HCT116 (cell line): Measurements from ENCODE around the gene PPP1R27.

Experiments
- ATF3 ChIP-seq: IDR thresholded peaks from 2 replicates; pipeline ENCODE4 v1.6.1; 2012
- EZH2 ChIP-seq: fragments of 200-600 bp; sonication (generic); IDR thresholded peaks from 2 replicates; pipeline ENCODE4 v1.6.1; 2017; ENCODE audit warnings: antibody characterized with exemption, mixed run types
- EZH2phosphoT487 ChIP-seq: fragments of 200-600 bp; IDR thresholded peaks from 2 replicates; pipeline ENCODE4 v1.6.1; 2018; ENCODE audit warnings: antibody characterized with exemption, borderline replicate concordance
- POLR2A ChIP-seq: IDR thresholded peaks from 2 replicates; pipeline ENCODE4 v1.7.0; 2011; ENCODE audit warnings: borderline replicate concordance; ENCODE audit not compliant: insufficient read depth, insufficient read length; ENCODE audit errors: extremely low read depth
- POLR2AphosphoS5 ChIP-seq: IDR thresholded peaks from 2 replicates; pipeline ENCODE4 v1.6.1; 2011; ENCODE audit warnings: mild to moderate bottlenecking, low read depth, low read length, moderate library complexity
- RAD21 ChIP-seq: IDR thresholded peaks from 2 replicates; pipeline ENCODE4 v1.6.1; 2012; ENCODE audit warnings: low read depth, mild to moderate bottlenecking
- REST ChIP-seq: IDR thresholded peaks from 2 replicates; pipeline ENCODE4 v1.6.1; 2012; ENCODE audit warnings: low read depth
- SP1 ChIP-seq: IDR thresholded peaks from 2 replicates; pipeline ENCODE4 v1.6.1; 2012; ENCODE audit warnings: low read depth
- TCF7L2 ChIP-seq: IDR thresholded peaks from 2 replicates; pipeline ENCODE4 v1.7.0; 2011; ENCODE audit warnings: borderline replicate concordance, inconsistent platforms; ENCODE audit not compliant: insufficient read depth, insufficient read length; ENCODE audit errors: extremely low read depth
- ZNF274 ChIP-seq: fragments of 200-500 bp; sonication (Bioruptor generic); IDR thresholded peaks from 2 replicates; pipeline ENCODE4 v1.6.1; 2014; ENCODE audit warnings: mild to moderate bottlenecking, low read depth, low read length, inconsistent platforms
- TF ChIP-seq, protein P1 (sequence below), 3 experiments: fragments of 200-600 bp in 1 of 3; sonication (generic) in 1 of 3; IDR thresholded peaks in 2 of 3; conservative IDR thresholded peaks in 1 of 3; 2 replicates each; pipeline ENCODE4 v1.5.1; 2012 to 2017; ENCODE audit warnings: low read depth in 2 of 3, low read length in 2 of 3, antibody characterized with exemption in 1 of 3, borderline replicate concordance in 1 of 3, control low read depth in 1 of 3, mild to moderate bottlenecking in 1 of 3, mixed read lengths in 1 of 3, mixed run types in 1 of 3, moderate library complexity in 1 of 3; ENCODE audit not compliant: insufficient read depth in 1 of 3

DNA sequence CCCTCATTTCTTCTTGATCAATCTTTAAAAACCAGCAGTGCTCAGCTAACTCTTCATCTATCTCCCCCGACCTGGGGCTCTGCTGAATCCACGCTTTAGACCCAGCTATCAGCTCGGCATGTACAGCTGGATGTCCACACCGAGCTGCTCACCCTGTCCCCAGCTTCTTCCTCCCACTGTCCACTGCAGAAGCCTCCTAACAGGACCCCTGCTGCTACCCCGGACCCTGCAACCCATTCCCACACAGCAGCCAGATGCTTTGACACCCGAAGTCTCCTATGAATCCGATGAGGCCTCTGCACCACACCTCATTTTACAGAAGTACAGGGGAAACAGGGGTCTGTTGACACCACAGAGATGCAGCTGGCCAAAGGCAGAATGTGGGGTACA, 17.1 kb downstream of the PPP1R27 start:
- TF ChIP-seq EZH2 (no peak), ATF3 (no peak), RAD21 (no peak), POLR2AphosphoS5 (no peak), POLR2A (no peak), REST (no peak), ZNF274 (no peak), SP1 (no peak), EZH2phosphoT487 (no peak), TCF7L2 (no peak)
- TF ChIP-seq, protein P1, sequence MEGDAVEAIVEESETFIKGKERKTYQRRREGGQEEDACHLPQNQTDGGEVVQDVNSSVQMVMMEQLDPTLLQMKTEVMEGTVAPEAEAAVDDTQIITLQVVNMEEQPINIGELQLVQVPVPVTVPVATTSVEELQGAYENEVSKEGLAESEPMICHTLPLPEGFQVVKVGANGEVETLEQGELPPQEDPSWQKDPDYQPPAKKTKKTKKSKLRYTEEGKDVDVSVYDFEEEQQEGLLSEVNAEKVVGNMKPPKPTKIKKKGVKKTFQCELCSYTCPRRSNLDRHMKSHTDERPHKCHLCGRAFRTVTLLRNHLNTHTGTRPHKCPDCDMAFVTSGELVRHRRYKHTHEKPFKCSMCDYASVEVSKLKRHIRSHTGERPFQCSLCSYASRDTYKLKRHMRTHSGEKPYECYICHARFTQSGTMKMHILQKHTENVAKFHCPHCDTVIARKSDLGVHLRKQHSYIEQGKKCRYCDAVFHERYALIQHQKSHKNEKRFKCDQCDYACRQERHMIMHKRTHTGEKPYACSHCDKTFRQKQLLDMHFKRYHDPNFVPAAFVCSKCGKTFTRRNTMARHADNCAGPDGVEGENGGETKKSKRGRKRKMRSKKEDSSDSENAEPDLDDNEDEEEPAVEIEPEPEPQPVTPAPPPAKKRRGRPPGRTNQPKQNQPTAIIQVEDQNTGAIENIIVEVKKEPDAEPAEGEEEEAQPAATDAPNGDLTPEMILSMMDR (IDR thresholded peaks at IDR 0.05 in 2 of 3, conservative IDR thresholded peaks at IDR 0.05 in 1 of 3; ENCODE audit: borderline replicate concordance in 1 of 3, insufficient read depth in 1 of 3, low read depth in 2 of 3, low read length in 2 of 3): no peak
